Hepatocyte (in vitro differentiated cells): Measurements from ENCODE around the gene URI1. TPM values are rescaled to one million over a fixed set of nuclear protein-coding genes. Genes with fewer than 3 reads are reported as not detected.
A peak's percentile ranks its signal among the peaks of the same experiment; 100 is the strongest.

ENCODE experiments used
- DNase-seq: peaks from one replicate; pipeline ENCODE4 v3.0.0-alpha.2; 2016; ENCODE audit warnings: low spot score
- H2AFZ ChIP-seq: fragments of 200-600 bp; sonication (generic); 2 replicates; pipeline ENCODE4 v1.6.0; 2016; ENCODE audit warnings: antibody characterized with exemption, mild to moderate bottlenecking
- H3K27ac ChIP-seq: fragments of 200-600 bp; sonication (generic); 2 replicates; pipeline ENCODE4 v1.5.1; 2016; ENCODE audit warnings: mild to moderate bottlenecking
- H3K27me3 ChIP-seq: fragments of 200-600 bp; sonication (generic); 2 replicates; pipeline ENCODE4 v1.6.1; 2016
- H3K36me3 ChIP-seq: fragments of 200-600 bp; sonication (generic); replicated peaks from 2 replicates; pipeline ENCODE4 v1.5.1; 2016; ENCODE audit warnings: low read depth; ENCODE audit not compliant: insufficient read depth
- H3K4me1 ChIP-seq: fragments of 200-600 bp; sonication (generic); 2 replicates; pipeline ENCODE4 v1.5.1; 2016; ENCODE audit warnings: mild to moderate bottlenecking, moderate library complexity; ENCODE audit not compliant: insufficient read depth
- H3K4me2 ChIP-seq: fragments of 200-600 bp; sonication (generic); 2 replicates; pipeline ENCODE4 v1.6.0; 2016
- H3K4me3 ChIP-seq: fragments of 200-600 bp; sonication (generic); 2 replicates; pipeline ENCODE4 v1.5.1; 2016; ENCODE audit warnings: mild to moderate bottlenecking
- H3K79me2 ChIP-seq: fragments of 200-600 bp; sonication (generic); 2 replicates; pipeline ENCODE4 v1.6.0; 2017; ENCODE audit warnings: mild to moderate bottlenecking
- H3K9me2 ChIP-seq: fragments of 200-600 bp; sonication (generic); replicated peaks from 2 replicates; pipeline ENCODE4 v1.6.0; 2017; ENCODE audit warnings: mild to moderate bottlenecking; ENCODE audit not compliant: insufficient read depth
- H3K9me3 ChIP-seq: fragments of 200-600 bp; sonication (generic); 2 replicates; pipeline ENCODE4 v1.5.1; 2016; ENCODE audit warnings: low read depth, mild to moderate bottlenecking
- H4K20me1 ChIP-seq: fragments of 200-600 bp; sonication (generic); 2 replicates; pipeline ENCODE4 v1.6.0; 2016; ENCODE audit warnings: mild to moderate bottlenecking; ENCODE audit not compliant: insufficient read depth, poor library complexity, severe bottlenecking
- CTCF ChIP-seq: fragments of 200-600 bp; sonication (generic); IDR thresholded peaks from 2 replicates; pipeline ENCODE4 v1.5.1; 2016; ENCODE audit warnings: antibody characterized with exemption, mild to moderate bottlenecking; ENCODE audit not compliant: poor library complexity
- EZH2 ChIP-seq: fragments of 200-600 bp; sonication (generic); IDR thresholded peaks from 2 replicates; pipeline ENCODE4 v1.6.1; 2016; ENCODE audit warnings: antibody characterized with exemption, mild to moderate bottlenecking, borderline replicate concordance
- EZH2phosphoT487 ChIP-seq: fragments of 200-600 bp; sonication (generic); IDR thresholded peaks from one replicate; pipeline ENCODE4 v1.6.1; 2018; ENCODE audit warnings: antibody characterized with exemption, mild to moderate bottlenecking, low read depth, moderate library complexity; ENCODE audit not compliant: unreplicated experiment, severe bottlenecking
- WGBS: methylation state at CpG from one replicate; pipeline ENCODE4 v1.1.6; 2016; ENCODE audit warnings: low lambda C conversion rate; ENCODE audit errors: missing lambda C conversion rate; 5-methylcytosine and 5-hydroxymethylcytosine counted together
- polyA plus RNA-seq: library from polyadenylated mRNA; unstranded; fragments of >200 nt; fragmentation: Nextera tagmentation; extraction: Ambion mirVana; gene quantifications from 2 replicates; pipeline ENCODE4 v1.2.1, GENCODE V29; 2016
- total RNA-seq: library from RNA; depleted of rRNA; stranded (reverse); fragments of >200 nt; gene quantifications from 2 replicates; pipeline ENCODE4 v1.2.3, GENCODE V29; 2014

URI1 gene
- total and polyA plus RNA-seq, 2 experiments from 2014 or later = 50.0 to 66.7 TPM

GRCh38 chr19:29999490-29999889 lies 57.5 kb downstream of the URI1 start:
- Histone ChIP-seq H3K9me3 (peaks cover 23% of the 10 kb centered on the region), H3K27ac (no peak overlapping the region), H3K4me1 (no peaks in the 10 kb centered on the region), H3K4me3 (no peak overlapping the region), H2AFZ (no peak overlapping the region), H3K36me3 (no peaks in the 10 kb centered on the region), H4K20me1 (peaks cover 3% of the 10 kb centered on the region), H3K4me2 (no peak overlapping the region), H3K27me3 (no peaks in the 10 kb centered on the region), H3K9me2 (no peaks in the 10 kb centered on the region), H3K79me2 (peaks cover 84% of the 10 kb centered on the region)
- WGBS = 94% methylated on average over 3 of the region's 3 CpGs
- TF ChIP-seq EZH2 = no peak
- TF ChIP-seq EZH2phosphoT487 = no peak
- no peak for TF ChIP-seq CTCF
- no peak for DNase-seq

GRCh38 chr19:30000862-30001261 lies 58.8 kb downstream of the URI1 start:
- peak overlapping the region; percentile 5 for H3K4me2 ChIP-seq
- no peak for DNase-seq
- TF ChIP-seq CTCF (no peak), EZH2 (no peak), EZH2phosphoT487 (no peak)
- H4K20me1 ChIP-seq = peaks cover 3% of the 10 kb centered on the region
- no peaks in the 10 kb centered on the region for H3K4me1 ChIP-seq
- no peak overlapping the region for H2AFZ ChIP-seq
- no peaks in the 10 kb centered on the region for H3K9me2 ChIP-seq
- peaks cover 84% of the 10 kb centered on the region for H3K79me2 ChIP-seq
- H3K36me3 ChIP-seq = no peaks in the 10 kb centered on the region
- H3K27ac ChIP-seq = no peak overlapping the region
- 78% methylated on average over 1 of the region's 1 CpG for WGBS
- H3K9me3 ChIP-seq = peaks cover 19% of the 10 kb centered on the region
- no peak overlapping the region for H3K4me3 ChIP-seq
- no peaks in the 10 kb centered on the region for H3K27me3 ChIP-seq

GRCh38 chr19:30001301-30001700 lies 59.3 kb downstream of the URI1 start:
- H3K9me3 ChIP-seq = peaks cover 15% of the 10 kb centered on the region
- H4K20me1 ChIP-seq = peaks cover 3% of the 10 kb centered on the region
- H3K27me3 ChIP-seq = no peaks in the 10 kb centered on the region
- H3K36me3 ChIP-seq = no peaks in the 10 kb centered on the region
- DNase-seq = no peak
- H3K79me2 ChIP-seq = peaks cover 79% of the 10 kb centered on the region
- H3K4me2 ChIP-seq = peak overlapping the region; percentile 5
- no peaks in the 10 kb centered on the region for H3K4me1 ChIP-seq
- TF ChIP-seq CTCF = no peak
- no peak for TF ChIP-seq EZH2phosphoT487
- TF ChIP-seq EZH2 = no peak
- no peak overlapping the region for H3K27ac ChIP-seq
- H3K9me2 ChIP-seq = no peaks in the 10 kb centered on the region
- no peak overlapping the region for H3K4me3 ChIP-seq
- 71% methylated on average over 3 of the region's 3 CpGs for WGBS
- H2AFZ ChIP-seq = no peak overlapping the region

- Histone ChIP-seq H3K9me3 (peaks cover 13% of the 10 kb centered on the region), H3K4me2 (peak overlapping the region; percentile 5), H3K4me1 (no peaks in the 10 kb centered on the region), H3K9me2 (no peaks in the 10 kb centered on the region), H3K4me3 (no peak overlapping the region), H2AFZ (no peak overlapping the region), H4K20me1 (peaks cover 3% of the 10 kb centered on the region), H3K36me3 (no peaks in the 10 kb centered on the region), H3K27me3 (no peaks in the 10 kb centered on the region), H3K79me2 (peaks cover 75% of the 10 kb centered on the region), H3K27ac (no peak overlapping the region)
- WGBS = 59% methylated on average over 4 of the region's 4 CpGs
- TF ChIP-seq EZH2phosphoT487 (no peak), EZH2 (no peak), CTCF (peak; percentile 30)
- DNase-seq = peak; percentile 4
These were observed 59.8 kb downstream of the URI1 start for GRCh38 chr19:30001791-30002190.
